OCI-LY1 (cell line): ENCODE results near the gene AP2A2.

Experiments
- H2AFZ ChIP-seq: fragments of 200-600 bp; sonication (generic), shearing (Covaris generic); 2 replicates; pipeline ENCODE4 v1.6.0; 2014; ENCODE audit warnings: antibody characterized with exemption, mild to moderate bottlenecking, low read length
- H3F3A ChIP-seq: fragments of 200-600 bp; sonication (generic), shearing (Covaris generic); 2 replicates; pipeline ENCODE4 v1.6.0; 2014; ENCODE audit warnings: mild to moderate bottlenecking, antibody characterized with exemption, low read length, moderate library complexity; ENCODE audit not compliant: insufficient read depth
- H3K27ac ChIP-seq: fragments of 200-600 bp; sonication (generic); 2 replicates; pipeline ENCODE4 v1.5.1; 2014; ENCODE audit warnings: low read length, mixed run types, mild to moderate bottlenecking, low read depth; ENCODE audit not compliant: poor library complexity, severe bottlenecking
- H3K27me3 ChIP-seq: fragments of 200-600 bp; sonication (generic); 2 replicates; pipeline ENCODE4 v1.6.0; 2014; ENCODE audit warnings: antibody characterized with exemption, mild to moderate bottlenecking, low read length, moderate library complexity; ENCODE audit not compliant: insufficient read depth
- H3K36me3 ChIP-seq: fragments of 200-600 bp; sonication (generic); 2 replicates; pipeline ENCODE4 v1.6.1; 2014; ENCODE audit warnings: mild to moderate bottlenecking, antibody characterized with exemption, low read length, moderate library complexity, mixed read lengths; ENCODE audit not compliant: insufficient read depth
- H3K4me1 ChIP-seq: fragments of 200-600 bp; sonication (generic); 2 replicates; pipeline ENCODE4 v1.5.1; 2014; ENCODE audit warnings: mild to moderate bottlenecking, low read length, moderate library complexity; ENCODE audit not compliant: insufficient read depth, severe bottlenecking
- H3K4me2 ChIP-seq: fragments of 200-600 bp; sonication (generic), shearing (Covaris generic); 2 replicates; pipeline ENCODE4 v1.6.1; 2014; ENCODE audit warnings: low read length
- H3K4me3 ChIP-seq: fragments of 200-600 bp; sonication (generic); 2 replicates; pipeline ENCODE4 v1.5.1; 2014; ENCODE audit warnings: low read length, low read depth, mild to moderate bottlenecking, mixed read lengths; ENCODE audit not compliant: poor library complexity, severe bottlenecking
- H3K79me2 ChIP-seq: fragments of 200-600 bp; shearing (Covaris generic); 2 replicates; pipeline ENCODE4 v1.6.1; 2016; ENCODE audit warnings: mixed run types, low read length, mixed read lengths; ENCODE audit not compliant: insufficient read depth
- H3K9ac ChIP-seq: fragments of 200-600 bp; sonication (generic), shearing (Covaris generic); 2 replicates; pipeline ENCODE4 v1.6.1; 2014; ENCODE audit warnings: mild to moderate bottlenecking, low read length, mixed read lengths
- H3K9me2 ChIP-seq: fragments of 200-600 bp; sonication (generic), shearing (Covaris generic); 2 replicates; pipeline ENCODE4 v1.6.1; 2014; ENCODE audit warnings: low read depth, mild to moderate bottlenecking, low read length, mixed read lengths
- H3K9me3 ChIP-seq: fragments of 200-600 bp; shearing (Covaris generic); 2 replicates; pipeline ENCODE4 v1.6.1; 2014; ENCODE audit warnings: low read length, mixed read lengths
- H4K20me1 ChIP-seq: fragments of 200-600 bp; sonication (generic), shearing (Covaris generic); 2 replicates; pipeline ENCODE4 v1.6.0; 2016; ENCODE audit warnings: mild to moderate bottlenecking, low read length; ENCODE audit not compliant: insufficient read depth
- CTCF ChIP-seq: fragments of 200-600 bp; sonication (generic), shearing (Covaris generic); IDR thresholded peaks from 2 replicates; pipeline ENCODE4 v1.5.1; 2017; ENCODE audit warnings: mild to moderate bottlenecking, antibody characterized with exemption, low read length, moderate library complexity, mixed read lengths
- EZH2 ChIP-seq: fragments of 200-600 bp; sonication (generic), shearing (Covaris generic); IDR thresholded peaks from 2 replicates; pipeline ENCODE4 v1.8.0; 2017; ENCODE audit warnings: borderline replicate concordance, mixed run types, mild to moderate bottlenecking, antibody characterized with exemption, low read length, moderate library complexity, mixed read lengths

AP2A2 gene

GRCh38 chr11:954392-955153 lies 28.9 kb downstream of the AP2A2 start:
- Histone ChIP-seq H2AFZ (no peak overlapping the region), H3F3A (no peaks in the 10 kb centered on the region), H3K9ac (peak overlapping the region; percentile 23; the same call in 1 of the 2 replicates), H3K36me3 (peaks cover 6% of the 10 kb centered on the region), H3K4me2 (peak overlapping the region; percentile 25; the same call in 1 of the 2 replicates), H4K20me1 (no peaks in the 10 kb centered on the region), H3K4me1 (peaks cover 22% of the 10 kb centered on the region), H3K27ac (peak overlapping the region; percentile 79), H3K27me3 (no peaks in the 10 kb centered on the region), H3K79me2 (0 out of 2 replicates have a peak, but pooled peaks cover 4% of the 10 kb centered on the region), H3K9me2 (no peaks in the 10 kb centered on the region), H3K4me3 (no peak overlapping the region), H3K9me3 (no peaks in the 10 kb centered on the region)
- TF ChIP-seq EZH2 (no peak), CTCF (no peak)

GRCh38 chr11:955154-956063 lies 29.7 kb downstream of the AP2A2 start:
- Histone ChIP-seq H3K27me3 (no peaks in the 10 kb centered on the region), H4K20me1 (no peaks in the 10 kb centered on the region), H3K27ac (peak overlapping the region; percentile 79), H3K9ac (no peak overlapping the region), H3K36me3 (peaks cover 9% of the 10 kb centered on the region), H3F3A (no peaks in the 10 kb centered on the region), H3K79me2 (0 out of 2 replicates have a peak, but pooled peaks cover 4% of the 10 kb centered on the region), H3K9me3 (no peaks in the 10 kb centered on the region), H2AFZ (no peak overlapping the region), H3K4me1 (peaks cover 22% of the 10 kb centered on the region), H3K9me2 (no peaks in the 10 kb centered on the region), H3K4me2 (no peak overlapping the region), H3K4me3 (no peak overlapping the region)
- no peak for TF ChIP-seq EZH2
- TF ChIP-seq CTCF, result no peak

GRCh38 chr11:957212-957920 lies 31.7 kb downstream of the AP2A2 start:
- Histone ChIP-seq H3K27me3 (no peaks in the 10 kb centered on the region), H3K9me3 (no peaks in the 10 kb centered on the region), H3K27ac (no peak overlapping the region), H3F3A (no peaks in the 10 kb centered on the region), H3K4me2 (no peak overlapping the region), H4K20me1 (no peaks in the 10 kb centered on the region), H3K4me1 (peaks cover 22% of the 10 kb centered on the region), H3K79me2 (0 out of 2 replicates have a peak, but pooled peaks cover 4% of the 10 kb centered on the region), H3K4me3 (no peak overlapping the region), H3K9me2 (no peaks in the 10 kb centered on the region), H3K36me3 (peaks cover 9% of the 10 kb centered on the region), H2AFZ (no peak overlapping the region), H3K9ac (no peak overlapping the region)
- TF ChIP-seq EZH2 (no peak), CTCF (no peak)
